HepG2 (cell line): Measurements from ENCODE around the gene VPS11. TPM values are rescaled to one million over a fixed set of nuclear protein-coding genes. Genes with fewer than 3 reads are reported as not detected.

Experiments used
- CAMTA2 ChIP-seq: sonication (generic); formaldehyde crosslinking; IDR thresholded peaks from 2 replicates; pipeline ENCODE4 v1.4.0; 2020; ENCODE audit warnings: mild to moderate bottlenecking, missing genetic modification reagents, borderline replicate concordance
- CBX5 ChIP-seq: sonication (generic); formaldehyde crosslinking; IDR thresholded peaks from 2 replicates; pipeline ENCODE4 v1.4.0; 2020; ENCODE audit warnings: missing genetic modification reagents, borderline replicate concordance
- FOXK2 ChIP-seq: fragments of 450-650 bp; IDR thresholded peaks from 2 replicates; pipeline ENCODE4 v1.6.1; 2016
- HDAC1 ChIP-seq: sonication (generic); formaldehyde crosslinking; IDR thresholded peaks from 2 replicates; pipeline ENCODE4 v1.5.1; 2020; ENCODE audit warnings: mild to moderate bottlenecking, missing genetic modification reagents
- HIVEP1 ChIP-seq: sonication (generic); formaldehyde crosslinking; IDR thresholded peaks from 2 replicates; pipeline ENCODE4 v1.4.0; 2020; ENCODE audit warnings: mild to moderate bottlenecking, missing genetic modification reagents
- HMG20A ChIP-seq: IDR thresholded peaks from 2 replicates; pipeline ENCODE4 v1.6.1; 2016; ENCODE audit warnings: borderline replicate concordance
- KAT8 ChIP-seq: IDR thresholded peaks from 2 replicates; pipeline ENCODE4 v1.6.1; 2016; ENCODE audit warnings: missing genetic modification reagents, missing compliant biosample characterization
- KLF9 ChIP-seq: IDR thresholded peaks from 2 replicates; pipeline ENCODE4 v1.6.1; 2016; ENCODE audit warnings: low read depth
- LBX2 ChIP-seq: sonication (generic); formaldehyde crosslinking; IDR thresholded peaks from 2 replicates; pipeline ENCODE4 v1.5.0; 2020; ENCODE audit warnings: missing genetic modification reagents, mild to moderate bottlenecking, borderline replicate concordance
- MIER2 ChIP-seq: IDR thresholded peaks from 2 replicates; pipeline ENCODE4 v1.6.1; 2016; ENCODE audit warnings: missing biosample characterization, missing genetic modification reagents
- MYC ChIP-seq: sonication (generic); formaldehyde crosslinking; IDR thresholded peaks from 2 replicates; pipeline ENCODE4 v1.9.0; 2021; ENCODE audit warnings: missing genetic modification reagents, borderline replicate concordance
- NFYC ChIP-seq: IDR thresholded peaks from 2 replicates; pipeline ENCODE4 v1.6.1; 2016; ENCODE audit warnings: missing genetic modification reagents, missing compliant biosample characterization
- NR2C2 ChIP-seq: sonication (generic); formaldehyde crosslinking; IDR thresholded peaks from 2 replicates; pipeline ENCODE4 v1.4.0; 2020; ENCODE audit warnings: missing genetic modification reagents, mild to moderate bottlenecking, moderate library complexity, borderline replicate concordance
- SATB2 ChIP-seq: sonication (generic); formaldehyde crosslinking; IDR thresholded peaks from 2 replicates; pipeline ENCODE4 v1.5.0; 2020; ENCODE audit warnings: missing genetic modification reagents
- TARDBP ChIP-seq: sonication (generic); formaldehyde crosslinking; IDR thresholded peaks from 2 replicates; pipeline ENCODE4 v1.8.0; 2022; ENCODE audit warnings: mild to moderate bottlenecking, missing genetic modification reagents
- WIZ ChIP-seq: sonication (generic); formaldehyde crosslinking; IDR thresholded peaks from 2 replicates; pipeline ENCODE4 v1.5.1; 2020; ENCODE audit warnings: mild to moderate bottlenecking, missing genetic modification reagents
- ZBTB1 ChIP-seq: sonication (generic); formaldehyde crosslinking; IDR thresholded peaks from 2 replicates; pipeline ENCODE4 v1.4.0; 2020; ENCODE audit warnings: missing genetic modification reagents, borderline replicate concordance
- ZNF335 ChIP-seq: sonication (generic); formaldehyde crosslinking; IDR thresholded peaks from 2 replicates; pipeline ENCODE4 v1.4.0; 2020; ENCODE audit warnings: missing genetic modification reagents
- ZNF44 ChIP-seq: sonication (generic); formaldehyde crosslinking; IDR thresholded peaks from 2 replicates; pipeline ENCODE4 v1.5.1; 2020; ENCODE audit warnings: mild to moderate bottlenecking, missing genetic modification reagents
- ZNF546 ChIP-seq: sonication (generic); formaldehyde crosslinking; conservative IDR thresholded peaks from 2 replicates; pipeline ENCODE4 v1.8.1; 2023; ENCODE audit warnings: mild to moderate bottlenecking, missing genetic modification reagents
- ZNF558 ChIP-seq: sonication (generic); formaldehyde crosslinking; IDR thresholded peaks from 2 replicates; pipeline ENCODE4 v1.9.0; 2022; ENCODE audit warnings: mild to moderate bottlenecking, missing genetic modification reagents, borderline replicate concordance
- ZNF607 ChIP-seq: sonication (generic); formaldehyde crosslinking; IDR thresholded peaks from 2 replicates; pipeline ENCODE4 v1.5.1; 2020; ENCODE audit warnings: missing genetic modification reagents, mild to moderate bottlenecking, borderline replicate concordance
- ZNF7 ChIP-seq: IDR thresholded peaks from 2 replicates; pipeline ENCODE4 v1.6.1; 2016; ENCODE audit warnings: missing biosample characterization, missing genetic modification reagents
- ZNF747 ChIP-seq: sonication (generic); formaldehyde crosslinking; IDR thresholded peaks from 2 replicates; pipeline ENCODE4 v1.8.1; 2023; ENCODE audit warnings: missing genetic modification reagents, mild to moderate bottlenecking, borderline replicate concordance
- ZNF775 ChIP-seq: sonication (generic); formaldehyde crosslinking; IDR thresholded peaks from 2 replicates; pipeline ENCODE4 v1.4.0; 2020; ENCODE audit warnings: missing genetic modification reagents, mild to moderate bottlenecking, moderate library complexity, borderline replicate concordance
- ZNF839 ChIP-seq: sonication (generic); formaldehyde crosslinking; IDR thresholded peaks from 2 replicates; pipeline ENCODE4 v1.4.0; 2020; ENCODE audit warnings: missing genetic modification reagents, mild to moderate bottlenecking, borderline replicate concordance
- ZSCAN20 ChIP-seq: sonication (generic); formaldehyde crosslinking; IDR thresholded peaks from 2 replicates; pipeline ENCODE4 v1.4.0; 2020; ENCODE audit warnings: missing genetic modification reagents, mild to moderate bottlenecking, borderline replicate concordance
- polyA plus RNA-seq, 8 experiments: library from polyadenylated mRNA; depleted of rRNA in 3 of 8; stranded (reverse) in 7 of 8; unstranded in 1 of 8; fragments of >200 nt; fragmentation: Illumina TruSeq in 4 of 8; extraction: Trizol in 4 of 8; gene quantifications; 2 replicates each; pipeline versions ENCODE4 v1.2.1 to v1.2.3, GENCODE V29; 2011 to 2016; ENCODE audit warnings: low read depth in 4 of 8, missing spikeins in 1 of 8, mixed read lengths in 1 of 8; ENCODE audit not compliant: insufficient read depth in 1 of 8
- total RNA-seq, 5 experiments: library from RNA; depleted of rRNA; stranded (reverse); fragments of >200 nt; fragmentation: Illumina TruSeq; extraction: Trizol; gene quantifications; 2 replicates each; pipeline ENCODE4 v1.2.3, GENCODE V29; 2016; ENCODE audit warnings: low read depth in 1 of 5
- TF ChIP-seq, protein P1 (sequence below): sonication (generic); formaldehyde crosslinking; IDR thresholded peaks from 2 replicates; pipeline ENCODE4 v1.5.1; 2020; ENCODE audit warnings: missing genetic modification reagents, mild to moderate bottlenecking, borderline replicate concordance
- TF ChIP-seq, protein P2 (sequence below): sonication (generic); formaldehyde crosslinking; IDR thresholded peaks from 2 replicates; pipeline ENCODE4 v1.4.0; 2020; ENCODE audit warnings: missing genetic modification reagents, borderline replicate concordance

The VPS11 gene
- total and polyA plus RNA-seq, 2 of the 13 experiments (the other 11 are each of a cell fraction or from before 2014, with no cell fraction given): 13.7 to 21.6 TPM

- TF ChIP-seq ZNF747 (peak; percentile 56), HIVEP1 (CRISPR knock-in tag) (no peak), HDAC1 (peak; percentile 74), ZNF44 (CRISPR knock-in tag) (0 out of 2 replicates have a peak, but pooled peaks have one; percentile 67), KAT8 (CRISPR knock-in tag) (peak; percentile 86), SATB2 (CRISPR knock-in tag) (no peak), MIER2 (CRISPR knock-in tag) (no peak), TARDBP (peak; percentile 32; the same call in 1 of the 2 replicates), ZNF7 (CRISPR knock-in tag) (no peak), FOXK2 (peak; percentile 35; the same call in 1 of the 2 replicates), KLF9 (no peak; the same call in 1 of the 2 replicates), ZBTB1 (CRISPR knock-in tag) (no peak), ZNF335 (CRISPR knock-in tag) (0 out of 2 replicates have a peak, but pooled peaks have one; percentile 21), MYC (peak; percentile 13; the same call in 1 of the 2 replicates), ZNF546 (CRISPR knock-in tag) (no peak), ZSCAN20 (CRISPR knock-in tag) (no peak), NFYC (CRISPR knock-in tag) (peak; percentile 85), ZNF775 (CRISPR knock-in tag) (no peak), CBX5 (CRISPR knock-in tag) (peak; percentile 78; the same call in 1 of the 2 replicates), CAMTA2 (CRISPR knock-in tag) (no peak), ZNF607 (CRISPR knock-in tag) (no peak), NR2C2 (CRISPR knock-in tag) (peak; percentile 91), LBX2 (CRISPR knock-in tag) (no peak), WIZ (no peak), ZNF839 (CRISPR knock-in tag) (no peak), HMG20A (CRISPR knock-in tag) (no peak), ZNF558 (CRISPR knock-in tag) (no peak; the same call in 1 of the 2 replicates)
- TF ChIP-seq, protein P1, sequence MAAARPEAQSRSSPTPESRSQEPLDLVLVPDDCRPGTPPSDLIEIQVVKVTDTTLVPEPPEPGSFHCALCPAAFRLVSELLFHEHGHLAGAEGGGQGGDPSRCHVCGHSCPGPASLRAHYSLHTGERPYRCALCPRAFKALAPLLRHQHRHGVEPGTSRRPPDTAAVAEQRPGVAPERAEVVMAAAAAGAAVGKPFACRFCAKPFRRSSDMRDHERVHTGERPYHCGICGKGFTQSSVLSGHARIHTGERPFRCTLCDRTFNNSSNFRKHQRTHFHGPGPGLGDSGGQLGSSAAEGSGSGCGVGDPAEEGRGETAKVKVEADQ (CRISPR knock-in tag): no peak
- TF ChIP-seq, protein P2, sequence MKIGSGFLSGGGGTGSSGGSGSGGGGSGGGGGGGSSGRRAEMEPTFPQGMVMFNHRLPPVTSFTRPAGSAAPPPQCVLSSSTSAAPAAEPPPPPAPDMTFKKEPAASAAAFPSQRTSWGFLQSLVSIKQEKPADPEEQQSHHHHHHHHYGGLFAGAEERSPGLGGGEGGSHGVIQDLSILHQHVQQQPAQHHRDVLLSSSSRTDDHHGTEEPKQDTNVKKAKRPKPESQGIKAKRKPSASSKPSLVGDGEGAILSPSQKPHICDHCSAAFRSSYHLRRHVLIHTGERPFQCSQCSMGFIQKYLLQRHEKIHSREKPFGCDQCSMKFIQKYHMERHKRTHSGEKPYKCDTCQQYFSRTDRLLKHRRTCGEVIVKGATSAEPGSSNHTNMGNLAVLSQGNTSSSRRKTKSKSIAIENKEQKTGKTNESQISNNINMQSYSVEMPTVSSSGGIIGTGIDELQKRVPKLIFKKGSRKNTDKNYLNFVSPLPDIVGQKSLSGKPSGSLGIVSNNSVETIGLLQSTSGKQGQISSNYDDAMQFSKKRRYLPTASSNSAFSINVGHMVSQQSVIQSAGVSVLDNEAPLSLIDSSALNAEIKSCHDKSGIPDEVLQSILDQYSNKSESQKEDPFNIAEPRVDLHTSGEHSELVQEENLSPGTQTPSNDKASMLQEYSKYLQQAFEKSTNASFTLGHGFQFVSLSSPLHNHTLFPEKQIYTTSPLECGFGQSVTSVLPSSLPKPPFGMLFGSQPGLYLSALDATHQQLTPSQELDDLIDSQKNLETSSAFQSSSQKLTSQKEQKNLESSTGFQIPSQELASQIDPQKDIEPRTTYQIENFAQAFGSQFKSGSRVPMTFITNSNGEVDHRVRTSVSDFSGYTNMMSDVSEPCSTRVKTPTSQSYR (CRISPR knock-in tag): no peak
Measured at GRCh38 chr11:119057000-119057769, 10.4 kb upstream of the VPS11 start, which contains the start of gene HYOU1 (continued).
